NCI-H748 (cell line): ENCODE data around the gene CKS2.
"Not testable (repeated sequence)": the region's sequence is repeated elsewhere in the genome, so short reads cannot be mapped to it uniquely, and the experiment has no call there.

ENCODE experiments used
- DNase-seq: peaks from one replicate; lab custom pipeline; 2025; ENCODE audit not compliant: unreplicated experiment; lab: John Stamatoyannopoulos, UW

Gene CKS2

DNA sequence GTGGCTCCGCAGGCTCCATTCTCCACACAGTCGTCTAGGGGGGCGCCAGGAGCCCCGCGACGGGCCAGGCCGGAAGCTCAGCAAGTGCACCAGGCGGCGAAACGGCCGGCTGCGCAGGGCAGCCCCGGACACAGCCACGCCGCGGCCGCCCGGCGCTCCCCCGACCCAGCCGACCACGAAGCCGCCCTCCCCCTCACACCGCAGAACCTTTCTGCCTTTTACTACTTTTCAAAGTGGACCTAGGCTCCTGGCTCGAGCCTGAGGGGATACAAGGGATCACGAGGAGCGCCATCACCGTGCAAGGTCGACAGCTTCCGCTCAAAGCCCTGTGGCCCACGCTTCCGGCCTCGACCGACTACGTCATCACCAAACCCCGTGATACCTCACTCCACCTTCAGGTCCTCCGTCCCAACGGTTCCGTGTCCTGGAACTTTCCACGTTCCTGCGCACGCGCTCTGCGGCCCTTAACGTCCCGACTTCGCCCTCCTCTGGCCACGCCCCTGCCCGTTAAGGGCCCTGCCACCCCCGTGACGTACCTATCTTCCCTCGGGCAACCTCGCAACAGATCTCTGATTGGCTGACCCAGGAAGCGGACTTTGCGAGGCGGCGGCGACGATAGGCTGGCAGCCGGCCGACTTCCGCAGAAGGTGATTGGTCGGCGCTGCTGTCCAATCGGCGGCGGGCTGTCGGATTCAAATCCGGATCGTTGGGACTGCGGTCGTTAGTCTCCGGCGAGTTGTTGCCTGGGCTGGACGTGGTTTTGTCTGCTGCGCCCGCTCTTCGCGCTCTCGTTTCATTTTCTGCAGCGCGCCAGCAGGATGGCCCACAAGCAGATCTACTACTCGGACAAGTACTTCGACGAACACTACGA lies at the start of gene CKS2:
TSS of gene CKS2 (plus strand) at position 721 of the 871 bp plus-strand sequence. CDS start at position 819, 98 bp downstream.
- DNase-seq: peak; percentile 100

DNA sequence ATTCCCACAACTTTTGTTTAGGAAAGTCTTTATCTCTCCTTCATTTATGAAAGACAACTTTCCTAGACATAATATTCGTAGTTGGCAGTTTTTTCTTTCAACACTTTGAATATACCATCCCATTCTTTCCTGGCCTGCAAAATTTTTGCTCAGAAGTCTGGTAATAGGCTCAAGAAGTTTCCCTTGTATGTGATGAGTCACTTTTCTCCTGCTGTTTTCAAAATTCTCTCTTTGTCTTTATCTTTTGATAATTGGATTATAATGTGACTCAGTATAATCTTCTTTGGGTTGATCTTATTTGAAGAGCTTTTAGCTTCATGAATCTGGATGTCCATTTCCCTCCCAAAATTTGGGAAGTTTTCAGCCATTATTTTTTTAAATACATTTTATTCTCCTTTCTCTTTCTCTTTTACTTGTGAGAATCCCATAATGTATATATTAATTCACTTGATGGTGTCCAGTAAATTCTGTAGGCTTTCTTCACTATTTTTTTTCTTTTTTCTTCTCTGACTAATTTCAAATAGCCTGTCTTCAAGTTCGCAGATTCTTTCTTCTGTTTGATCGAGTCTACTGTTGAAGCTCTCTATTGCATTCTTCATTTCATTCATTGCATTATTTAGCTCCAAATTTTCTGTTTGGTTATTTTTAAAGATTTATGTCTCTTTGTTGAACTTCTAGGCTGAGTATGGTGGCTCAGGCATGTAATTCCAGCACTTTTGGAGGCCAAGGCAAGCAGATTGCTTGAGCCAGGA lies 37.3 kb upstream of the CKS2 start:
- no peak for DNase-seq

DNA sequence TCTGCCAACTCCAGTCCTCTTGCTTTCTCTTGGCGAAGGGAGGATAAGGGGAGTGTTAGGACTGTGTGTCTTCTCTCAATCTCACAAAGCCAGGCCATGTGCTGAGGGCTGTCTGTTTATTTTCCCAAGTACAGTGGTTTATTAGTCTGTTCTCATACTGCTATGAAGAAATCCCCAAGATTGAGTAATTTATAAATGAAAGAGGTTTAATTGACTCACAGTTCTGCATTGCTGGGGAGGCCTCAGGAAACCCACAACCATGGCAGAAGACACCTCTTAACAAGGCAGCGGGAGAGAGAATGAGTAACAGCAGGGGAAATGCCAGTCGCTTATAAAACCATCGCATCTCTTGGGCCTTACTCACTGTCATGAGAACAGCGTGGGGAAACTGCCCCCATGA lies 36.2 kb upstream of the CKS2 start:
- no peak for DNase-seq

DNA sequence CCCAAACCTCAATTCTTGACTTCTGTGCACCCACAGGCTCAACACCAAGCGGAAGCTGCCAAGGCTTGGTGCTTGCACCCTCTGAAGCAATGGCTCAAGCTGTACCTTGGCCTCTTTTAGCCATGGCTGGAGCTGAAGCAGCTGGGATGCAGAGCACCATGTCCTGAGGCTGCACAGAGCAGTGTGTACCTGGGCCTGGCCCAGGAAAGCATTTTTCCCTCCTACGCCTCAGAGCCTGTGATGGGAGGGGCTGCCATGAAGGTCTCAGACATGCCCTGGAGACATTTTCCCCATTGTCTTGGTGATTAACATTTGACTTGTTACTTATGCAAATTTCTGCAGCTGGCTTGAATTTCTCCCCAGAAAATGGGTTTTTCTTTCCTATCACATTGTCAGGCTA lies 35.0 kb upstream of the CKS2 start:
- DNase-seq: not testable (repeated sequence)

DNA sequence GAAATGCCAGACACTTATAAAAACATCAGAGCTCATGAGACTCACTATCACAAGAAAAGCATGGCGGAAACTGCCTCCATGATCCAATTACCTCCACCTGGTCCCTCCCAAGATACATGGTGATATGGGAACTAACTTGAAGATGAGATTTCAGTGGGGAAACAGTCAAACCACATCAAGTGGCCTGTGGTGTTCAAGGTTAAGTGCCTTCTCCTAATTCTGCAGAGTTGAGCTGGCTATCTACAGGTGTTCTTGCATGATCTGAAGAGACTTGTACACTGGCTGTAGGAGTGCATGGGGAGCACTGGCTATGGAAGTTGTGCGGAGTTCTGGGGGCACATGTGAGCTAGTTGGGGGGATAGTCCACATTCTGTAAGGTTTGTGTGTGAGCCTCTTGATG lies 34.0 kb upstream of the CKS2 start:
- DNase-seq: no peak

DNA sequence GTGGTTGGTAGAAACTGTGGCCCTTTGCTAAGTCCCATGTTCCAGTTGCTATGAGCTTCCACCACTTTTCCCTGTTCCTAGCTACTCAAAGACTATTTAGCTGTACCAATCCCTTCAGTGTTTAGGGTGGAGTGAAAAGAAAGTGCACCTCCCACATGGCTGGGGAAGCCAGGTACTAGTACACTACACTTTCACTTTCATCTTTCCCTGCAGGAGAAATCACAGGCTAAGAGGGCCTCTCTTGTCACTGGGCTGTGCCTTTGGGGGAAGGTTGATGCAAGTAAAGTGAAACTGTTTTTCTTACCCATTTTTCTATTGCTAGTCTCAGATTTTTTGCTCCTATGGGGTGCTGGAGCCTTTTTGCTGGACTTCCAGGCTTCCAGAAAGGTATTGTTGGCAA lies 33.5 kb upstream of the CKS2 start:
- no peak for DNase-seq

DNA sequence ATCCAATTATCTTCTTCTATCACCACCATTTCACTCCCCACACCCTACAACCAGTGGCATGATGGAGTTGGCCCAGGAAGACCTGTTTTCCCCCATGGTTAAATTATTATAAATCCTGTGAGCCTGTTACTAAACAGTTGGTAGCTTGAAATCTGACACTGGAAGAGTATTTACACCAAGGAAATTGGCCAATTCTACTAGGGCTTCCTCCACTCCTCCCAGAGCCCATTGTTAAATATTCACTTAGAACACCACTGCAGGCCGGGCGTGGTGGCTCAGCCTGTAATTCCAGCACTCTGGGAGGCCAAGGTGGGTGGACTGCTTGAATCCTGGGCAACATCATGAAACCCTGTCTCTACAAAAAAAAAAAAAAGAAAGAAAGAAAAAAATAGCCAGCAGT lies 32.4 kb upstream of the CKS2 start:
- DNase-seq: no peak

DNA sequence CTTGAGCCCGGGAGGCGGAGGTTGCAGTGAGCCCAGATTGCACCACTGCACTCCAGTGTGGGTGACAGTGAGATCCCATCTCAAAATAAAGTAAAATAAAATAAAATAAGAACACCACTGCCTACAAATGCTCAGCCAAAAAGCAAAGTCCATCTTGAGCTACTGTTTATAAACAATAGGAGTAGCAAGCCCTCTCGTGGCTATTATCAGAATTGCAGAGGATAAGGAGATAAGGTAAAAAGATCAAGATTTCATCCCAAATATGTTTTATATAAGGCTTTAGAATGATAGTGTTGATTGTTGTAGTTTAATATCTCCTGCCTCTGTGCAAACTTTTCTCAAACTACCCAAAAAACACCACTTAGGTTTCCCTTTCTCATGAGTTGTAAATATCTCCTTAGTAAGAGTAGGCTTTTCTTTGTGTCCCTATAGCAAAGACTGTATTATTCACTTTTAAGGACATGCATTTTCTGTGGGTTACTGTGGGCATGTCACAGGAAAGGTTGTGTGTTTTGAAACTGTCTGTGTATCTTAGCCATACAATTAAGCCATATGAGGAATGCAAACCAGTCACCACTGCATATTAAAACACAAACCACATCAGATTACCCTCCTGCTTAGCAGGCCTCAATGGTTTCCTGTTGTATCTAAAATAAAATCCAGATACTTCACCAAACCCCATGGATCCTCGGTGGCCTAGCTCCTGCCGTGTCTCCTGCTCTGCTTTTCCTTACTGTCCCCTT lies 31.8 kb upstream of the CKS2 start:
- peak; percentile 71 for DNase-seq

DNA sequence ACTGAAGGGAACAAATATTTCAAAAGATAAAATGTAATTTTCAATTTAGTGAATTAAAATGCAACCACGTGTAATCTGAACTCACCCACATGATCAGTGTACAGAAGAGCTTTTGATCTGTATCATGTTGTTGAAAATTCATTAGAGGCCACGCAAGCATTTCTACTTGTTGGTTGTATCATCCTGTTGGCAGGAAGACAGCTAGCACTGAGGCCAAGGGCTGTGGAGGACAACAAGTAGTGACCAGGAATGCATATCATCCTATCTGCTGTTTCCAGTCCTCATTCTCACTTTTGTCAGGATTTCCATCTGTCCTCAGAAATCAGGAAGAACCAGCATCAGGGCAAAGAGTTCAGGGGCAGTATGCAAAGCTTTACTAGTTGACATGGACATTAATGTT lies 29.9 kb upstream of the CKS2 start:
- DNase-seq: no peak

DNA sequence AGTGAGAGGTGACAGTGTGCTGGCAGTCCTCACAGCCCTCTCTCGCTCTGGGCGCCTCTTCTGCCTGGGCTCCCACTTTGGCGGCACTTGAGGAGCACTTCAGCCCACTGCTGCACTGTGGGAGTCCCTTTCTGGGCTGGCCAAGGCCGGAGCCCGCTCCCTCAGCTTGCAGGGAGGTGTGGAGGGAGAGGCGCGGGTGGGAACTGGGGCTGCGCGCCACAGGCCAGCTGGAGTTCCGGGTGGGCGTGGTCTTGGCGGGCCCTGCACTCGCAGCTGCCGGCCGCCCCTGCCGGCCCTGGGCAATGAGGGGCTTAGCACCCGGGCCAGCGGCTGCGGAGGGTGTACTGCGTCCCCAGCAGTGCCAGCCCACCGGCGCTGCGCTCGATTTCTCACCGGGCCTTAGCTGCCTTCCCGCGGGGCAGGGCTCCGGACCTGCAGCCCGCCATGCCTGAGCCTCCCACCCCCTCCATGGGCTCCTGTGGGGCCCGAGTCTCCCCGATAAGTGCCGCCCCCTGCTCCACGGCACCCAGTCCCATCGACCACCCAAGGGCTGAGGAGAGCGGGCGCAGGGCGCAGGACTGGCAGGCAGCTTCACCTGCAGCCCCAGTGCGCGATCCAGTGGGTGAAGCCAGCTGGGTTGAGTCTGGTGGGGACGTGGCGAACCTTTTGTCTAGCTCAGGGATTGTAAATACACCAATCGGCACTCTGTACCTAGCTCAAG lies 28.6 kb upstream of the CKS2 start:
- DNase-seq: not testable (repeated sequence)

DNA sequence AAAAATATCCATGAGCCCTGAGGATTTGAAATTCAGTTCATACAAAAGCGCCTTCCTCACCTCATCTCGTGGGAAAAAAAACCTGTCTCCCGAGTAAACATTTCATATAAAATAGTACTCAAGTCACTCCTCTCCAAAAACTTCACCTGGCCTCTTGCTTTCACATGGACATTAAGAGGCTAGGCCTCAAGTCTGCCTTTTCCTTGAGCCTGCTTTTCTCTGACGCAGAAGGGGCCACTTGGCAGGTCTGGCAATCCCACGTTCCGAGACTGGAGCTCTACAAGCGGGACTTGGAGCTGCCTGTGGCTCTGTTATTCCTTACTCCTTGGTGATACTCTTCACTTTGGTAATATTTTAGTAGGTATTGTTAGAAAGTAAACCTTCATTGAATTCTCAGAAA lies 26.9 kb upstream of the CKS2 start:
- DNase-seq: no peak

DNA sequence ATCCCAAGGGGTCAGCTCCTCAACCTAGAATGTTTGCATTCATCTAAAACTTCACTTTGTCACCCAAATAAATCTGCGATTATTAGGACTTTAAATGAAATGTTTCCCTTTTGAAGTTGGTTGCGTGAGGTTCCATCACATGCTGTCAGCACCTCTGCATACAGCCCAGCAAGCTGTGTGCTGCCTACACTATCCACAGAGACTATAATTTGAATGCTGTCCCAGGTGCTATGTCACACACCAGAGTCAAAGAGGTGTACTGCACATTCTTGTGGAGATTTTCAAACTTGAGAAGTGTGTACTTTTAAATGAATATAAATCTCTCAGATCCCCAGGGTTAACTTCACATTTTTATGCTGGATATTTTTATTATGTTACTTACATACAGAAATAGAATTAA lies 19.3 kb upstream of the CKS2 start:
- DNase-seq: no peak

DNA sequence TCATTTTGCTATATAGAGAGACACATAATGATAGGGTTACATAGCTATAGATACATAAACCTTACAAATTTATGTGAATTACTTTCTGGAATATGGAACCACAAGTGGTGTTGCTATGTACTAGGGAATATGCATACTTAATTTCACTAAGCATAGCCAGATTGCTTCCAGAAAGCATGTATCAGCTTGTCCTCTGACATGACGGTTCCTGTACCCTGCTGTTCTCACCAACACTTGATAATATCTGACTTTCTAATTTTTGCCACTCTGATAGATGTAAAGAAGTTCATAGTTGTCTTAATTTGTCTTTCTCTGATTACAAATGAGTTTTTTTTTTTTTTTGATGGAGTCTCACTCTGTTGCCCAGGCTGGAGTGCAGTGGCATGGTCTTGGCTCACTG lies 18.0 kb upstream of the CKS2 start:
- no peak for DNase-seq

DNA sequence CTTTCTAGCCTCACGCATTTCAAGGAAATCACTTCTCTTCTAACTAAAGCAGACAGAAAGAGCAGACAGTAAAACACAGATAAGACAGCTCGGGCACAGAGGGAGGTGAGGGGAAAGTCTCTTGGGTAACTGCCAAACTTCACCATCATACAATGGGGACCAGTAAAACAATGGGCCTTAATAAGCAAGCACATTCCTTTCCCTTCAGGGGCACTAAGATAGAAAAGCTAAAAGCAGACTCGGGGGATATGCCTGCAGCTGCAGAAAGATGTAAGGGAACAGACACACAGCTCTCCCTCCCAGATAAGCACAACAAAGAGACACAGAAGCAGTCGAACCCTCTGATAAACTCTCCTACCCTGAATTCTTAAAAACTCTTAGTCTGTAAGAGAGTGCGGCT lies 15.6 kb upstream of the CKS2 start:
- DNase-seq: no peak

DNA sequence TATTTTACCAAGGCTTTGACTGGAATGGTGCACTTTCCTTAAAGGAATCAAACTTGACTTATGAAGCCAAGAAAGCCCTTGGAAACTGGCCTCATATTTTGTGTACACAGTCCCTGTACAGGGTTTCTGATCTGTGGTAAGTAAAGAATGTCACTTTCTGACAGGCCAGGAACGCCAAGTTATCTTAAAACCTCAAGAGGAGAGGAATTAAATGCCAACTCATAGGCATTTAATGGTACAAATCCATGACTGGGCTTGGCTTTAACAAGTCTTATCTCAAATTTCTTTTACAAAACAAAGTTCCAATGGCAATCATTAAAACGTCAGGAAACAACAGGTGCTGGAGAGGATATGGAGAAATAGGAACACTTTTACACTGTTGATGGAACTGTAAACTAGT lies 9.0 kb upstream of the CKS2 start:
- DNase-seq: not testable (repeated sequence)

DNA sequence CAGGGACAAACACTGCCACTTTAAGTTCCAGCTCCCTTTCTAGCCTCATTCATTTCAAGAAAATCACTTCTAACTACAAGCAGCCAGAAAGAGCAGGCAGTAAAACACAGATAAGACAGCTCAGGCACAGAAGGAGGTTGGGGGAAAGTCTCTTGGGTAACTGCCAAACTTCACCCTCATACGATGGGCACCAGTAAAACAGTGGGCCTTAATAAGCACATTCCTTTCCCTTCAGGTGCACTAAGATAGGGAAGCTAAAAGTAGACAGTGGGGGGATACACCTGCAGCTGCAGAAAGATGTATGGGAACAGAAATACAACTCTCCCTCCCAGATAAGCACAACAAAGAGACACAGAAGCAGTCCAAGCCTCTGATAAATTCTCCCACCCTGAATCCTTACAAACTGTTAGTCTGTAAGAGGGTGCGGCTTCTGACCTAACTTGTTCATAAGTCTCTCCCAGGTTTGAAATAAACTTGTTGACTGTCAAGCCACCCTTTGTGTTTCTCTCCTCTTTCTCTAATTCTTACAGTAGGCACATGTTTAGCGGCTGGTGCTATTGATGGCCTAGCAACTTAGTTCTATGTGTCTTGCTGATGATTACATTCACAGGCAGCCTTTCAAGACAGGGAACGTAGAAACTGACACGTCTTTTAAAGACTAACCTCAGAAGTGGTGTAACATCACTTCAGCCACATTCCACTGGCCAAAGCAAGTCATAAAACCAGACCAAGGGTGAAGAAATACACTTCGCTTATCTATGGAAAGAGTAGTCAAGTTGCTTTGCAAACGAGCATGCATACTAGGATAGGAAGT lies 6.8 kb upstream of the CKS2 start:
- no peak for DNase-seq

DNA sequence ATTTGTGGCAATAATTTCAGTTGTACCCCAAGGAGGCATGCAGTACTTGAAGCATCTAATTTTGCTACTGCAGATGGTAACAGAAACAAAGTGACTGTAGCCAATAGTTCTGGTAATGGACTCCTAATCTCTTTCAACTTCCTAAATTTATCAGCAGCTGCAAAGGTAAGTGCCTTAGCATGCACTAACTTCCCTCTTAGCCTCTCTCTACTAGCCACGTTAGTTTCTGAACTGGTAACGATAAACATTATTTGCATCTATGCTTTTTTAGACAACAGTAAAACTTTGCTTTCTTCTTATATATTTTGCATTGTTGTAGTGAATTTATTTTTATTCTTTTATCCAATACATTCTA lies 6.2 kb upstream of the CKS2 start:
- DNase-seq: no peak

DNA sequence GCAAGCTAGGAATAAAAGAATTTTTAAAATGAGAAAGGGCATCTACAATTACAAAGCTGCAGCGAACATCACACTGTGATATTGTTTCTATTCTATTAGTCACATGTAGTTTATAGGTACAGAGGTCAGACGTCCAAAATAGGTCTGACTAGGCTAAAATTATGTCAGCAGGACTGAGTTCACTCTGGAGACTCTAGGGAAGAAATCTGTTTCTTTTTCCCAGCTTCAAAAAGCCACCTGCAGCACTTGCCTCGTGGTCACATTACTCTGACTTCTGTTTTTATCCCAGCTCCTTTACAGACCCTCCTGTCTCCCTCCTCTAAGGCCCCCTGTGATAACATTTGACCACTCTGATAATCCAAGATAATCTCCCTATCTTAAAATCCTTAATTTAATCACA lies 5.1 kb upstream of the CKS2 start:
- no peak for DNase-seq

DNA sequence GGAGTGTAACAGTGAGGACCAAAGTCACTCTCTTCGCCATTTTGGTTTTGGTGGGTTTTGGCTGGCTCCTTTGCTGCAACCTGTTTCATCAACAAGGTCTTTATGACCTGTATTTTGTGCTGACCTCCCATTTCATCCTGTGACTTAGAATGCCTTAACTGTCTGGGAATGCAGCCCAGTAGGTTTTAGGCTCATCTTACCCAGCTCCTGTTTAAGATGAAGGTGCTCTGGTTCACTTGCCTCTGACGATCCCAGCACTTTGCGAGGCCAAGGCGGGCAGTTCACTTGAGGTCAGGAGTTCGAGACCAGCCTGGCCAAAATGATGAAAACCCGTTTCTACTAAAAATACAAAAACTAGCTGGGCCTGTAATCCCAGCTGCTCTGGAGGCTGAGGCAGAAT lies 1.8 kb upstream of the CKS2 start:
- no peak for DNase-seq
